Posterior vena cava (tissue), 2 donors: Measurements from ENCODE around the gene PIP4K2C. TPM values are rescaled to one million over a fixed set of nuclear protein-coding genes. Genes with fewer than 3 reads are reported as not detected.
A peak's percentile ranks its signal among the peaks of the same experiment; 100 is the strongest.

ENCODE experiments used
- DNase-seq: peaks from one replicate; pipeline ENCODE4 v3.0.0-alpha.2; 2020; ENCODE audit warnings: low spot score
- intact Hi-C, 2 donors: fragments of 100-400 bp; cut with DNase I; formaldehyde crosslinking; loops; one replicate each; pipeline versions ENCODE4 v1.14.1 to v1.14.2; 2022 to 2023
- total RNA-seq, 2 donors: library from RNA; stranded (reverse); fragmentation: NEBNext Ultra II Directional; extraction: Animal tissue kit (Norgen Biotek cat#: 25700); gene quantifications; one replicate each; pipeline ENCODE4 v1.2.1, GENCODE V29; 2021
- donor health status: DM: yes; HTN: yes; CAD: no.
- donor health status: DM: yes; HTN: yes; CAD: no.

PIP4K2C gene
- total RNA-seq, 2 donors from 2014 or later, result 26.0 to 27.4 TPM

DNA sequence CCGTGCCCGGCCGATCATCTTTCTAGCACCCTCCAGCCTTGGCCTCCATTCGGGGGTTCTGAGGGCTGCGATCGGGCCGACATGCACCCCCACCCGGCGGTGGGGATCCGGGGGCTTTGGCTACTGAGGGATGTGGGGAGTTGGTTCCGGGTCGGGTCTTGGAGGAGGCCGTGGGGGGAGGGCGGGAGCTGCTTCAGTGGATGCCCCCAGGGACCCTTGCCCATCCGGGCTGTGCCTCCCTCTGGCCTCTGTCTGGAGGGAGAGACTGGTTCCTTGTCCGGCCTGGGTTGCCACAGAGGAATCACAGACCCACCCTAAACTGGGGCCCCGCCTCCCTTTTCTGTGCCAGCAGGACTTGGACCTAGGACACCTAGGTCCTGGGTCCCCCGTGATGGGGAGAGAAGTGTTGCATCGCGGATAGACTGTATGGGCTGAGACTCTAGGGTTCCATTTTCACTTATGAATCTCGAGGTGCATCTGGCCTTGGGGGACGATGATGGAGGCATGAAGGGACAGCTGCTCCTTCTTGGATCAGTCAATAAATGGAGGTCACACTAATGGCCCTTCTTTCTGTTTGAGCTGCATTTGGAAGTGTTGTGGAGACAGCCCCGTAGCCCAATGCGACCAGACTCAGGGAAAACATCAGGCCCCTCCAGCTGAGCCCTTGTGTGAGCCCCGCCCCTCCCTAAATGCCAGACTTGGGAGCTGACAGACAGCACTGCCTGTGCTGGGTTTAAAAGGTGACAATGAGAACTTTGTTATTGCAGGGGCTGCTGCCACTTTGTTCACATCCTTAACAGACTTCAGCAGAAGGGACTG, 14.2 kb downstream of the PIP4K2C start:
- DNase-seq, result no peak
- intact Hi-C loops, result no loop called here

DNA sequence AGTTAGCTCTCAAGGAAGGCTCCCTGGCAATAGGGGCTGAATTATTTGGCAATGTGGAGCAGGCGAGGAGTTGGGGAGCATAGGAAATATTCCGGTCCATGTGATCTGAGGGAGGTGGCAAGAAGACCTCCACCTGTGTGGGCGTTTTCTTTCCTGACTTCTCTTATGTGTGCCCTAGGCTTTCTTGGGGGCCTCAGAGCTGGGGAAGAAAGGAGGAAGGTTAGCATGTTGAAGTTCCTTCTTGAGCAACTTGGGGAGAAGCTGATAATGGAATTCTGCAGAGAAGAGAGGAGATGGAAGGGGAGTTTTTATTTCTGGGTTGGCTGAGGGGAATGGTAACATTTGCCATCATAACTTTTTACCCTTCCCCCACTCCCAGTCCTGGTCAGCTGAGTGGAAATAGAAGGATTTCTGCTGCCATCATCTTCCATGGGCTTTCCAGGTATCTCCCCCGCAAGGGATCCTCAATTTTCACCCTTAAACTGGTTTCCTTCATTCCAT, 14.9 kb downstream of the PIP4K2C start:
- no peak for DNase-seq
- intact Hi-C loops, result no loop called here

DNA sequence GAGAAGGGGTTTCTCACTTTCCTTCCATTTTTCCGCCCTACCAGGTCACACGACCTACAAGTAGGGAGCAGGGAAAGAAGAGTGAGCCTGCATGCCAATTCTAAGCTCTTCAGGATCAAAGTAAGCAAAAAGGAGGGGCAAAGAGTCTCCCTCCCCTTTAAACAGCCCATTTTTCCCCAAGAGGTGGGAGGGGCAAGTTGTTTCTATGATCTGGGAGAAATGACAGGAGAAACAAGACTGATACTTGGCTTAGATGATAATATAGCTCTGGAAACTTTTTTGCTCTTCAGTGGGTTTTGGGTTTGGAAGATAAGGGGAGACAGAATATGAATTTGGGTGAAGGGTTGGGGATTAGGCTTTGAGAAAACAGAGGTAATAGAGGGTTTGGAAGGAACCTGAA, 15.4 kb downstream of the PIP4K2C start:
- intact Hi-C loops, result no loop called here
- no peak for DNase-seq

DNA sequence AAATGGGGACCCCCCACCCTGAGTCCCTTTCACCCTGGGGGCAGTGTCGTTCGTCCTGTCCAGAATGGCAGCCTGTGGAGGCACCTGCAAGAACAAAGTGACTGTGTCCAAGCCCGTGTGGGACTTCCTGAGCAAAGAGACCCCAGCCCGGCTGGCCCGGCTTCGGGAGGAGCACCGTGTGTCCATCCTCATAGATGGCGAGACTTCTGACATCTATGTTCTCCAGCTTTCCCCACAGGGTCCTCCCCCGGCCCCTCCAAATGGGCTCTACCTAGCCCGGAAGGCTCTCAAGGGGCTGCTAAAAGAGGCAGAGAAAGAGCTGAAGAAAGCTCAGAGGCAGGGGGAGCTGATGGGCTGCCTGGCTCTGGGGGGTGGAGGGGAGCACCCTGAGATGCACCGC, 15.8 kb downstream of the PIP4K2C start:
- intact Hi-C loops, result no loop called here
- DNase-seq, result no peak

DNA sequence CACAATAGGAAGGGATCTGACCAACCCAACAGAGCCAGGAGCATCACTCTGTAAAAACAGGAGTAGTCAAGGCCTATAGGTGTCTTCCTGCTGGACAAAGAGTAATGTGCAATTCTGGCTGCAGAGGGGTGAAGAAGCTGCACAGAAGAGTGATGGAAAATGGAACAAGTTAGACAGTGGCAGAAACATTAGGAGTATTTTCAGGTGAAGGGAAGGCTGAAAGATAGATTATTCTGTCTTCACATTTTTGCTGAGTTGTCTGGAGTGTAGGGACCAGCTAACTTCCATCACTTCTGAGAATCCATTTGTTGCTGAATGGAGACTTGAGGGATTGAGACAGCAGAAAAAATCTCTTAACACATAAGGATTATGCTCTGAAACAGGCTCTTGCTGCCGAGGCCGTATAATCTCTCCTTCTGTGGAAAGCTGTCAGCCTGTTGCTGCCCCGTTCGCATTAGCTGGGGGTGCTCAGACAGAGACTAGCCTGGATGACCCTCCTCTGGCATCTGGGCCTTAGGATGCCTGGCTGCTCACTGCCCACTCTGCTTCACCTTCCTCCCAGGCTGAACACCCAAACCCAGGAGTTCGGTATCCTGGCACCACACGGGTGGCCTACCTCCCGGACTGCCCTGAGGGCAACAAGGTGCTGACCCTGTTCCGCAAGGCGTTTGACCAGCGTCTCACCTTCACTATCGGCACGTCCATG, 17.1 kb downstream of the PIP4K2C start:
- DNase-seq, result no peak
- intact Hi-C loops, result no loop called here

DNA sequence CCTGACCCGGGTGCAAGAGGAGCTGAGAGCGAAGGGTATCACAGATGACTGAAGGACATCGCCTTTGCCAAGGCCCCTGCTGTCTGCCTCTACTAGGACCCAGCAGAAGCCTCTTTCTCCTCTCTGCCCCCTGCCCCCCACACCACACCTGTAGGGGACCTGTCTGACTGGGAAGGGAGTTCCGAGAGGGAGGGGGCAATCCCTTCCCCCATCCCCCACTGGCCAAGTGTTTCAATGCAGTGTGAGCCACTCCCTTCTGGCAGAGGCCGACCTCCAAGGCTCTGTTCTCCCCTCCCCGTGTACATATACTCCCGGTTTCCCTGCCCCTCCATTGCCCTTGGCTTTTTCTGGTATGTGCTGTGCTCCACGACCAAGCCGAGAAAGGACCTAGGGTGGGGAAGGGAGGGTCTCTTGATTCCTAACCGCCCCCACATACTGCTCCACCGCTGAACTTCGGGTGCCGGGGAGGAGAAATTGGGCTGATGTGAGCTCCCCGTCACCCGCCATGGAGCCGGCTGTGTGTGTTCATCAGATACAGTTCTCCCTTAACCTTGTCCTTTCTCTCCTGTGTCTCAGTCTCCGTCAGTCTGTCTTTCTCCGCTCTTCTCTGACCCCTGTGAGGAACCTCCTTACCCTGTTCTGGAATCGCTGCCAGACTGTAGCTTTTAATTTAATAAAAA, 18.2 kb downstream of the PIP4K2C start:
- intact Hi-C loops, result no loop called here
- DNase-seq, result no peak

DNA sequence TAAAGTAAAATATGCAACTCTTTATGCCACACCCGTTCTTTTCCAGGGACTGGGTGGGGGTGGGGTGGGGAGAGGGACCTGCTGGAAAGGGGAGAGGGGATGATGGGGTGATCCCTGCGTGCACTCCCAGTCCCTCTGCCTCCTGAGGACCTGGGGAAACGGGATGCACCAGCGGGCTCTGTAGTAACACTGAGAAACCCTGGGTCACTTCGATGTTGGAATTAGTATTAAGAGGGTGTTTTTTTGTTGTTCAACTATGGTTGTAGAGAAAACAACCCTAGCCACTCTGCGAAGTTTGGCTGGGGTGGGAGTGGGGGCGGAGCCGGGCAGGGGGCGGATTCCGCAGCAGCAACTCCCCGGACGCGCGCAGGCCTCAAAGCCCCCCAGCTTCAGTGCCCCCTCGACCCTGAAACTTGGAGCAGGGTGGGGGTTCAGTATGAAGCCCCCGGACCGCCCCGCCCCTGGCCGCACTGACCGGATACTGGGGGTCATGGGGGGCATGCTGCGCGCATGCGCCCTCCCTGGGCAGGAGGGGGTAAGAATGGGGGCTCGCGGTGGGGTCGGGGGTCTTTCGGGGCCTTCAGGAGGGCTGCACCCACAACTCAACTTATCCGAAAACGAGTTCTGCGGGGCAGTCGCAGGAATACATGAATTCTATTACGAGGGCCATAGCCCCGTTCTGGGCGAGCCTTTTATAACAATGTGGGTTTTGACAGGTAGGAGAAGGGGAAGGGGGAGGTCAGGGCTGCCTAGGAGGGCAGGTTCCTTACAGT, 19.0 kb downstream of the PIP4K2C start:
- intact Hi-C loops, result no loop called here
- DNase-seq, result peak; percentile 79

DNA sequence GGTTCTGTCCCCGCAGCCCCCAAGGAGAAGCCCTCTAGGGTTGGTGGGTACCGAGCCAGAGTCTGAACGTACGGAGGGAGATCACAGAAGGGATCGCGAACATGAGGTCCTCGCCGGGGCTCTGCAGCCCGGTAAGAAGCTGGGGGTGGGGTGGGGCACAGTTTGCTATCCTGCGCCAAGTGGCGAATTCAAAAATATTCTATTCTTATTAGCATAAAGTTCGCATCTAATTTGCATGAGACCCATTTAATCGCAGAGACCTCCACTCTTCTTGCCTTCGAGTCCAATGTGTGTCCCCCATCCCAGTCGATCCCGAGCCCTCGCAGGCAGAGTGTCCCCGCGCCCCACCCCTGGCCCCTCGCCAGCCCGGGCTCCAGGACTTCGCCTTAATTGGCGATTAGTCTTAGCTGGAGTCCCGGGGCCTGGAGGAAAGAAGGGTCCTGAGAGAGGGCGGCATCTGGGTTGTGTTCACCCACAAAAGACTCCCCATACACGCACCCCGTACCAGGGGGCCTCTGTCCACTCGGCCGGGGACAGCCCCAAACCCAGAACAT, 19.6 kb downstream of the PIP4K2C start:
- peak; percentile 89 for DNase-seq
- intact Hi-C loops, result no loop called here

DNA sequence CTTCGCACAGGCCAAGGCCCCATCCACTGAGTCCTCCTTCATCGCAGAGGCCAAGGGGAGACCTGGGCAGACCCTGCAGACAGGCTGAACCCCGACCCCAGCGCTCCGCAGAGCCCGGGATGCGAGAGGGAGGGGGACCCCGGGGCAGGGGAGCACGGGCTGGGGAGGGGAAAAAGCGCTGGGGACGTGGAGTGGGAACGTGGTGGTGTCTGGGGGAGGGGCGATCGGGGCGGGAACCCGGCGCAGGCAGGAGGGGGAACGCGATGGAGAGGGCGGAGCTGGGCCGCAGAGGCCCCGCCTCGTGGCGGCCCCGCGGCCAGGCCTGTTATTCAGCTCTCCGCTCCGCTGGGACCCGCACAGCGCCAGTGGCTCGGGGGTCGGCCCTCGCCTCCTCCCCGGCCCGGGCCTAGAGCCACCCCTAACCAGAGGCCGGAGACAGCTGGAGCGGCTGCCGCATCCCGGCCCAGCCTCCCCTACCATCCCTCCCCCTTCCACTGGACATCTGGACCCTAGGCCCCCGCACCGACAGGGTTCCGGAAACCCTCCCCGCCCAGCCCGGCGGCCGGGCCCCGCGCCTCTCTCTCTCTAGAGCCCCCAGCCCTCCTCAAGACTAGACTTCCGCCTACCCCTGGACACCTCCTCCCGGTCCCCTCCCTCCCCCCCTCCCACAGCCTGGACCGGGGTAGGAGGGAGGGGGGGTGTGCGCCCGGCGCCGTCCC, 20.3 kb downstream of the PIP4K2C start, which contains the start of gene ARHGEF25:
Gene ARHGEF25 (plus strand): TSS at position 328 of the 719 bp plus-strand sequence. CDS start 460 bp downstream, outside the sequence.
- DNase-seq, result peak; percentile 92
- intact Hi-C loops, result no loop called here

DNA sequence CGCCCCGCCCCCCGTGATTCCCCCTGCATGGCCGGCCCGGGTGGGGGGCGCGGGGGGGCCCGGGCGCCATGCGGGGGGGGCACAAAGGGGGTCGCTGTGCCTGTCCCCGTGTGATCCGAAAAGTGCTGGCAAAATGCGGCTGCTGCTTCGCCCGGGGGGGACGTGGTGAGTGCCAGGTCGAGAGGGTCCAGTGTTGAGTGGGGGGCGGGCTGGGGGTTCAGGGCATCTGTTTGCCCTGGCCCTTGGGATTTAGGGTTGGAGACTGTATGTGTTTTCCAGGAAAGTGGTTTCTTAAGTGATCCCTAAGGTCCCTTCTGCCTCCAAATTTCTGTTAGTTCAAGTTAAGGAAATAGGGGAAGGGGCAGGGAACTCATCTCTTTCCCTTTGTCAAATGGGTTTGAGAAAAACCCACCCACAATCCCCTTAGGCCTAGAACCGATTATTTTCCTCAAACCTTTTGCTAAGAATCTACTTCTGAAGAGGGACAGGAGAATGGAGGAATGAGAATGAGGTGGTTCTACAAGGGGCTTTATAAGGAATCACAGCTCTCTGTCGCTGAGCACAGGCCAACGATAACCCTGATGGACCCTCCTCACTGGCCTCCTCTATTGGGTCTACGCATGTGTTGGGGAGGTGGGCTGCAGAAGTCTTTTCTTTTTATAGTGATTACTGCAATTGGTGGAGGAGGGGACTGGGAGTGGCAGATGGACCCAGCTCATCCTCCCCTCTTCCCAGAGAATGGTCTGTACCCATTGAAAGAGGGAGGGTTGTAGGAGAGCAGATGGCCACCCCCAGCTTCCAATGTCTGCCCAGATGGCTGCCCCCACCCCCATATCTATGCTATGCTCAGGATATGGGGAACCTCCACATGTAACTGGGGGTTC, 21.1 kb downstream of the PIP4K2C start:
- DNase-seq, result peak; percentile 40

DNA sequence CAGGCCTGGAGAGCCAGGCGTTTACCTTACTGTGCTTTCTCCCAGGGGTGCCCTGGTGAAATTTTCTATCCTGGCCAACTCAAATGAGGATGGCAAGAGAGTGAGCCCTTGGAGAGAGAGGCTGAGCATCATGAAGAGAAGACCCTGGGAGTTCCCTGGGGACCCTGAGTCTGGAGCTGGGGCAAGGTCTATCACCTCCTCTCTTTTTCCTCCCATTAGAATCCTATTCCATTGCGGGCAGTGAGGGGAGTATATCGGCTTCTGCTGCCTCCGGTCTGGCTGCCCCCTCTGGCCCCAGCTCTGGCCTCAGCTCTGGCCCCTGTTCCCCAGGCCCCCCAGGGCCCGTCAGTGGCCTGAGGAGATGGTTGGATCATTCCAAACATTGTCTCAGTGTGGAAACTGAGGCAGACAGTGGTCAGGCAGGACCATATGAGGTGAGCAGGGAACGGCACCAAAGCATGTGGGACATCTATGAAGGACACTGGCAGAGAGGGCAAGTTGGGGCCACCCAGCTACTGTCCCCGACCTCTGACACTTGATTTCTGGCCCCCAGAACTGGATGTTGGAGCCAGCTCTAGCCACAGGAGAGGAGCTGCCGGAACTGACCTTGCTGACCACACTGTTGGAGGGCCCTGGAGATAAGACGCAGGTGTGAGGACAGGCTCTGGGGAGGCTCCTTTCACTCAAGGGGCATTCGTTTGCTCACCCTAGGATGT, 21.9 kb downstream of the PIP4K2C start:
- intact Hi-C loops, result no loop called here

More for the DNA sequence above, 21.1 kb downstream of the PIP4K2C start:
- intact Hi-C loops, result no loop called here

DNA sequence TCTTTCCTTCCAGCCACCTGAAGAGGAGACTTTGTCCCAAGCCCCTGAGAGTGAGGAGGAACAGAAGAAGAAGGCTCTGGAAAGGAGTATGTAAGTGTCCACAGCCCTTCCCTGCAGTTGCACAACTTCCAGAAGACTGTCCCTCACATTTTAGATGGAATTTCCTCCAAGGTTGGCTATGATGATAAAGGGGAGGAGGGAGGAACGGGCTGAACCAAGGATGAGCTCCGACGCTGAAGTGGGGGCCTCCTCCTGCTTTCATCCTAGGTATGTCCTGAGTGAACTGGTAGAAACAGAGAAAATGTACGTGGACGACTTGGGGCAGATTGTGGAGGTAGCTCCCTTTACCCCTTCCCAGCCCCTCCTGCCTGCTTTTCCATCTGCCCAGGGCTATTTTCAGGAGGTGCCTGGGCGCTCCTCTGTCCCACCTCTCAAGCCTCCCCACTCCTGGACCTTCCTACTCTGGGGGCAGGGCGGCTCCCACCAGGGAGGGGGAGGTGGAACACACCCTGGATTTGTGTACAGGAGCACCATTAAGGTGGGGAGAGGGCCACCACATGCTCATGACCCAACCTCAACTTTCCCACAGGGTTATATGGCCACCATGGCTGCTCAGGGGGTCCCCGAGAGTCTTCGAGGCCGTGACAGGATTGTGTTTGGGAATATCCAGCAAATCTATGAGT, 22.6 kb downstream of the PIP4K2C start:
- intact Hi-C loops, result no loop called here
- peak; percentile 64 for DNase-seq

More for the DNA sequence above, 21.9 kb downstream of the PIP4K2C start:
- DNase-seq, result peak; percentile 50

DNA sequence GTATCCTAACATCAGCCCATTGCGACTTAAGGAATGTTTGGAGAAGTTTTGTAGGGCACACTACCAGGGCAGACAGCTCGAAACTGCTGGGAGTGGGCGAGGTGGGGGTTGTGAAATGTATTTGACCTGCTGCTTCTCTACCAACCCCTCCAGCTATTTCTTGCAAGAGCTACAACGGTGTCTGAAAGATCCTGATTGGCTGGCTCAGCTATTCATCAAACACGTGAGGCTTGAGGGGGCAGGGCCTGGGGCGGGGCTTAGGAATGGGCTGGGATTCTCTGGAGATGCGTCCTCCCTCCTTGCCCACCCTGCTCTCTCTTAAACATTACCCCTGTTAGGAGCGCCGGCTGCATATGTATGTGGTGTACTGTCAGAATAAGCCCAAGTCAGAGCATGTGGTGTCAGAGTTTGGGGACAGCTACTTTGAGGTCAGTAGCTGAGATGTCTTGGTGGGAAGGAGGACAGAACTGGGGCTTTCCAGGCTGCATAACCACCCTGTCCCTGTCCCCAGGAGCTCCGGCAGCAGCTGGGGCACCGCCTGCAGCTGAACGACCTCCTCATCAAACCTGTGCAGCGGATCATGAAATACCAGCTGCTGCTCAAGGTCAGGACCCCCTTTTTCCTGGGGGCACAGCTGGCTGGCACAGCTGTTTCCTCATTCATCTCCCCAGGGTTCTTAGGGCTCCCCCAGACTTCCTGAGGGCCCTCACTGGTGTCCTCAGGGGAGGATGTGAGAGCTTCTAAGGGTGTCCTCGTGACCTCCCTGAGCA, 23.4 kb downstream of the PIP4K2C start:
- peak; percentile 66 for DNase-seq
- intact Hi-C loops, result no loop called here

DNA sequence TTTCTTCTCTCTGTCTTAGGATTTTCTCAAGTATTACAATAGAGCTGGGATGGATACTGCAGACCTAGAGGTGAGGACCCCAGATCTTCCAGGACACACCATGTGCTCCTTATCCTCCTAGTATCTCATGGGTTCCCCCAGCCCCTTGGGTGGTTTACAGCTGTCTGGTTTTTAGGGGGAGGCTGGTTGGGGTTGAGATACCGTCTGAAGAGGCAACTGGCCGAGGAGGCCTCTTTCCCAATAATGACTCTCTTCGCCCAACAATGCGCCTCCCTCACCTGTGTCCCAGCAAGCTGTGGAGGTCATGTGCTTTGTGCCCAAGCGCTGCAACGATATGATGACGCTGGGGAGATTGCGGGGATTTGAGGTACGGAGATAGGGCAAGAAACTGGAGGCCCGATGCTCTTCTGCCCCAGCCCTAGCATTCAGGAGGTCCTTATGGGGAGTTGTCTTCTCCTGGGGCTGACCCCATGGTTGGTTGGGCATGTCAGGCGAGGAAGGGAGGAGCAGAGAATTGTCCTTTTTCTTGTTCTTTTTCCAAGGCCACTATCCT, 24.0 kb downstream of the PIP4K2C start:
- intact Hi-C loops, result no loop called here
- DNase-seq, result peak; percentile 30

DNA sequence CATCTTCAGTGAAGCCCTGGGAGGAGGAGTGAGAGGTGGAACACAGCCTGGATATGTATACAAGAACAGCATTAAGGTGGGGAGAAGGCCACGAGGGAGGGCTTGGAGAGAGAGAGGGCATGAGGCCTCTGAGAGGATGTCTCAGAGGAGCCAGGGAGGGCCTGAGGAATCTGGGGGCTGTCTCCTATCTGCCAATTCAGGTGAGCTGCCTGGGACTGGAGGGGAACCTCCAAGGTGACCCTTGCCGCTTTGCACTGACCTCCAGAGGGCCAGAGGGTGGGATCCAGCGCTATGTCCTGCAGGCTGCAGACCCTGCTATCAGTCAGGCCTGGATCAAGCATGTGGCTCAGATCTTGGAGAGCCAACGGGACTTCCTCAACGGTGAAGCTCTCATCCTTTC, 24.6 kb downstream of the PIP4K2C start:
- DNase-seq, result no peak
- intact Hi-C loops, result no loop called here
